HG02885 (cell line): Measurements from ENCODE around the gene YEATS2.

Experiments
- ATAC-seq: cut with Tn5 transposase; IDR thresholded peaks from one replicate; pipeline ENCODE4 v1.9.1; 2021; ENCODE audit warnings: mild to moderate bottlenecking; ENCODE audit not compliant: unreplicated experiment, poor library complexity

Gene YEATS2

GRCh38 chr3:183826448-183827250 is 129.1 kb downstream of the YEATS2 start:
- no peak for ATAC-seq

- no peak for ATAC-seq
Observed at GRCh38 chr3:183827809-183828537, 130.4 kb downstream of the YEATS2 start.

GRCh38 chr3:183828538-183828870 is 130.9 kb downstream of the YEATS2 start:
- no peak for ATAC-seq

GRCh38 chr3:183829466-183829865 is 131.9 kb downstream of the YEATS2 start:
- ATAC-seq, result no peak

GRCh38 chr3:183830187-183830586 is 132.6 kb downstream of the YEATS2 start:
- ATAC-seq, result no peak

GRCh38 chr3:183833516-183833915 is 135.9 kb downstream of the YEATS2 start:
- no peak for ATAC-seq

- ATAC-seq, result no peak
Observed at GRCh38 chr3:183837390-183837789, 139.8 kb downstream of the YEATS2 start.

- no peak for ATAC-seq
Observed at GRCh38 chr3:183837894-183838293, 140.3 kb downstream of the YEATS2 start.

- no peak for ATAC-seq
Observed at GRCh38 chr3:183839751-183840150, 142.2 kb downstream of the YEATS2 start.

GRCh38 chr3:183844606-183845005 is 147.0 kb downstream of the YEATS2 start:
- no peak for ATAC-seq

- no peak for ATAC-seq
Observed at GRCh38 chr3:183845090-183845489, 147.5 kb downstream of the YEATS2 start.

GRCh38 chr3:183845608-183846288 is 148.2 kb downstream of the YEATS2 start:
- ATAC-seq, result no peak

GRCh38 chr3:183854318-183855035 is 156.9 kb downstream of the YEATS2 start:
- ATAC-seq, result no peak

GRCh38 chr3:183857863-183858262 is 160.3 kb downstream of the YEATS2 start:
- no peak for ATAC-seq
